NCI-H128 (cell line): ENCODE measurements around the gene DESI1.
A peak's percentile ranks its signal among the peaks of the same experiment; 100 is the strongest.
"Not testable (repeated sequence)": the region's sequence is repeated elsewhere in the genome, so short reads cannot be mapped to it uniquely, and the experiment has no call there.

Experiments used
- DNase-seq: peaks from one replicate; lab custom pipeline; 2025; ENCODE audit not compliant: unreplicated experiment; lab: John Stamatoyannopoulos, UW

Gene DESI1

DNA sequence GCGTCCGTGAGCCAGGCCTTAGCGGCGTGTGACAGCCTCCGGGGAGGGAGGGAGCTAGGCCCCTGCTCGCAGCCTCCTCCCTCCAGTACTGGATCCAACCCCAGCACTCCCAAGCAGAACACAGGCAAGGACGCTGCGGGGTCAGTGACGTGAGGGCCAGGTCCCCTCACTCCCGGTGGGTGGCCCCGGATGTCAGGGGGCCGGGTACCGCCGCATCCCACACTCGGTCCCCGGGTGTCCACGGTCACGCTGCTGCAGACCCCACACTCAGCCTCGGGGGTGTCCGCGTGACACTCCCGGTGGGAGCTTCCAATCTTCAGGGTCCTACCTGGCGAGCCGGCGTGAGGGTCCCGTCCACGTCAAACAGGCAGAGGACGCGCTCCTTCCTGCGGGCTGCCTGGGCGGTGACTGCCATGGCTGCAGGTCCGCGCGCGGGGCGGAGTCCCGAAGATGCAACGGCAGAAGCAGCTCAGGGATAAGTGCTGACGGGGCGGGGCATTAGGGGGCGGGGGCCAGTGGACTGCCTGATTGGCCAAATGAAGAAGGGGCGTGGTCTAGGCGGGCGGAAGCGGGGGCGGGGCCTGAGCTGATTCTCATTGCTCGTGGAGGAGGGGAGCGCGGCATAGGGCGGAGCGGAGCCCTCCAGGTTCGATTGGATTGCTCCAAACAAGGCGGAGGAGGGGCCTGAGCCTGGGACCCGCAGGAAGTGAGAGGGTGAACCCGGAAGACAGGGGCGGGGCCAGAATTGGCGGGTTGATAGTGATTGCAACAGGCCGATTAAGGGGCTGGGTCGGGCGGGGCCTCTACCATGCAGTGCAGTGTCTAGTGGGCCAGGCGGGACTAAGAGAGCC, 31.2 kb downstream of the DESI1 start, which contains the start of gene PMM1:
Gene PMM1 (minus strand): TSS at position 450 of the 851 bp plus-strand sequence. CDS start 35 bp downstream, at position 415.
- peak; percentile 96 for DNase-seq

DNA sequence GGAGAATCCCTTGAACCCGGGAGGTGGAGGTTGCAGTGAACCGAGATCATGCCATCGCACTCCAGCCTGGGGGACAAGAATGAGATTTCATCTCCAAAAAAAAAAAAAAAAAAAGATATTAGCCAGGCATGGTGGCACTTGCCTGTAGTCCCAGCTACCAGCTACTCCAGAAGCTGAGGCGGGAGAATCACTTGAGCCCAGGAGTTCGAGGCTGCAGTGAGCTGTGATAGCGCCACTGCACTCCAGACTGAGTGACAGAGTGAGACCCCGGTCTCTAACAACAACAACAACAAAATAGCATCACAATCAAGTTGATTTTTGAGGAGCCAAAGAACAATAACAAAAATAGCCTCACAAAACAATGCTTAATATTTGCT, 33.5 kb downstream of the DESI1 start:
- no peak for DNase-seq

DNA sequence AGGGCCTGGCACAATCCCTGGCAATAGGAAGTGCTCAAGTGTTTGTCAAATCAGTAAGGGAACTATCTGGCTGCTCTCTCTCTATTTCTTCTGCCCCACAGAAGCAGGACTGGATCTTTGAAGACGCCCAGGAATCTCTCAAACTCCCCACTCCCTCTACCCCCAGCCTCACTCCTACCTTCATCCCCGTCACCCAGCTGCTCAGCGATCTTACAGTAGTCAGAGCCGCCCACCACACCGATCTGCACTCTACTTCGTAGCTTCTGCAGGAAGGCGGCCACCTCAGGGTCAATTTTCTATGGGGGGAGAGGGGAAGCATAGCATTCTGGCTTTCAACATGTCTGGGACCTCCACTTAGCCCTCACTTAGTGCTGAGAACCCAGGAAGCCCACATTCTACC, 34.9 kb downstream of the DESI1 start:
- DNase-seq = no peak

DNA sequence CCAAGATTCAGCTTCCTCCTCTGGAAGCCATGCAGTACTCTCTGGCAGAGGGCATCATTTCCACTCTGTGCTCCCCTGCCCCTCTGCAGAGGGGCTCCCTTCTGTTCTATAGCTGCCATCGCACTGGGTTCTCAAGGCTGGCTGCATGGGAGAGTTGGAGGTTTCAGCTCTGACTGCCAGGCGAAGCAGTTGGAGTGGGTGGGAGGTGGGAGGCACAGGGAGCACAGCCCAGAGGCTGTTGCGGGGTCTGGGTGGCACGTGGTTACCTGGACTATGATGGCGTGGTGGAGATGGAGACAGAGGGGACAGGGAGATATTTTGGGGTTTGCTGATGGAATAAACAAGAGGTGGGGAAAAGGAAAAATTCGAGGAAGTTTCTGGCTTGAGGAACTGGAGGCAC, 36.0 kb downstream of the DESI1 start:
- no peak for DNase-seq

DNA sequence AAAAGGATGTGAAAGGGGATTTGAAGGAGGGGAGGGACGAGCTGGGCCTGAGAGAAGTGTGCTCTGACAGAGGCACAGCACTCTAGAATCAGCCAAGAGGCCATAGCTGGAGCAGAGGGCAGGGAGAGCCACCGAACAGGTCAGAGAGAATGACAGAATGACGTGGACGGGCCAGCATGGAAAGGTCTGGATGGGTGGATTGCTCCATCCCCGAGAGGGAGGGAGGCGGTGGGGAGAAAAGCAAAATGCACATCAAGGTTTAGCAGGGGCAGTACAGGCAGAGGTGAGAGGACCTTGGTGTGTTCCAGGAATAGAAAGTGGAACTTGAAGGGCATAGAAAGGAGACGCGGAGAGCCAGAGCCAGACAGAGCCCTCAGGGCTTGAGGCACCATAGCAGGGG, 38.1 kb downstream of the DESI1 start:
- no peak for DNase-seq

DNA sequence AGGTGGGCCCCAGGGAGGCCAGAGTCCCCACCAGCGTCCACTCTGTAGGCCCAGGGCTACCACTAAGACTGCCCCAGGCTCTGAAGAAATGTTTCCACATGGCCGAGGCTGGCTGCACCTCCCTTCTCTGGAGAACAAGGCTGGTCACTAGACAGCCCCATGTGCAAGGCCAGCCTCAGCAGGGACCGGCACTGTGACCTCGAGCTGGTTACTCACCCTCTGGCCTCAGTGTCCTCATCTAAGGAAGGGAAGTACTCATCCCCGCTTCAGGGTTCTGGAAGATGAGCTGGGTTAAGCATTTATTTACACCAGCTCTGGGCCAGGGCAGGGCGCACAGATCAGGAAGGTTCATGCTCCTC, 40.9 kb downstream of the DESI1 start:
- DNase-seq = no peak

DNA sequence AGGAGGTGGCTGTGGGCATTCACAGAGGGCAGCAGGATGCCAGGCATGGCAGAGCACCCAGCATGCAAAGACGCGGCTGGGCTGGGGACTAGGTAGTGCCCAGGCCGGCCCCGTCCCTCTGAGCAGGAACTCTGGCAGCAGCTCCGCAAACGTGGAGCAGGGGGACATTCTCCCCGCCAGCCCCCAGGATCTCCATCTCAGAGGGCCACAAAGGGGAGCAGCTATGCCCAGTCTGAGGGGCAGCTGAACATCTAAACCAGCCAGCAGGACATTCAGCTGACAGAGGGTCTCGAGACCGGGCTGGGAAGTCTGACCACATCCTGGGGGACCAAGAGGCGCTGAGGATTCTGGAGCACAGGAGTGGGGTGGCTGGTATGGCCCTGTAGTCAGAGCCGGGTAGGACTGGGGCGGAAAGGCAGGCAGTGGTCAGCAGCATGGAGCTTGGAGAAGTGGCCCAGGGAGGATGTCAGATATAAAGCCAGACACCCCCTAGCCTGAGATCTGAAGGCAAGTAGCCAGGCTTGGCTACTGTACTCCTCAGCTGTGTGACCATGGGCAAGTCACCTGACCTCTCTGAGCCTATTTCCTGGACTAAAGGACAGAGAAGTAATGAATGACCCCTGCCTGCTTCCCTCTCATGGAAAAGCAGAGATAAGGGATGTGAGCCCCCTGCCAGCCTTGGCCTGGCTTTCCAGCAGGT, 41.4 kb downstream of the DESI1 start:
- DNase-seq = no peak

DNA sequence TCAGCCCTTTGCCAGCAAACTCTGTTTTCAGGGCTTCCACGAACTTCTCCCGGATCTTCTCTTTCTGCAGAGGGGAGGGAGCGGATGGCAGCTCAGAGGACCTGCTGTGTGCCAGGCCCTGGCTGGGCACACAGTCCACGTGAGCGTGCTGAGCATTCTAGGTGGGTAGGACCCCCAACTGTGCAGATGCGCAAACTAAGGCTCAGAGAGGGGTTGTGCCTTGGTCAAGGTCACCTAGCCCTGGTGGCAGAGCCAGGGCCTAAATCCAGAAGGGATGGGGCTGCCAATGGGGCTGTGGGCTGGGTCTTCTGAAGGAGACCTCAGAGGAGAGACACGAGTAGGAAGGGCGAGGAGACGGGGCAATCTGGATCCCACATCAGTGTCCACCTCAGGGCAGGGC, 42.0 kb downstream of the DESI1 start:
- DNase-seq = no peak

DNA sequence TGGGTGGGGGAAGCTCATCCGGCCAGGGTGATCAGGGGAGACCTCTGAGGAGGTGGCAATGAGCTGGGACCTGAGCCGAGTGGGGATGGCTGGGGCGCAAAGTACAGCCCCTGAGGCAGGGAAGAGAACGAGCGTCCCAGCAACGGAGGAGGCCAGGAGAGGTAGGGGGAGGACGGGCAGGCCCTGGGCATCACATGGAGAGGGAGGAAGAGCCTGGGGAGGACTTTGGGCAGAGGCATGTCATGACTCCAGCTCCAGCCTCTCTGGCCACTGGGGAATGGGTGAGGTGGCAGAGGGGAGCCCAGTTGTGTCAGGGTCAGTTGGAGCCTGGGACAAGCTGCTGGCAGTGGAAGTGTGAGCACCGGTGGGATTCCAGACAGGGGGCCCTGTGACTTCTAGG, 42.7 kb downstream of the DESI1 start:
- DNase-seq = no peak

DNA sequence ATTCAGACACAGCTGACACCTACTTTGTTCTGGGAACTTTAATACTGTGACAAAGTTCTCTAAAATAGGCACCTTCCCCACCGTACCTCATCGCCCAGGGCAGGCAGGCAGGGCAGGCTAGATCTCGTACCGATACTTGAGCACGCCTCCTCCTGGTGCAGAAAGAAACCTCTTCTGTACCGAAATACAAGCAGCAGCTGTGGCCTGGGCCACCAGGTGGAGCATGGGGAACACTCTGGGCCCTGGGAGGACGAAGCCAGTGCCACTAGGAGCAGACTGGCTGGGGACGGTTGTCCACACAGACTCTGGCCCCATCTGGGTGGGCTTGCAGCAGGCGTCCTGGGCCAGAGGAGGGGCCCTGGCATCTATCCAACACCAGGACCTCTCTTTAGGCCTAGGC, 44.0 kb downstream of the DESI1 start:
- no peak for DNase-seq

DNA sequence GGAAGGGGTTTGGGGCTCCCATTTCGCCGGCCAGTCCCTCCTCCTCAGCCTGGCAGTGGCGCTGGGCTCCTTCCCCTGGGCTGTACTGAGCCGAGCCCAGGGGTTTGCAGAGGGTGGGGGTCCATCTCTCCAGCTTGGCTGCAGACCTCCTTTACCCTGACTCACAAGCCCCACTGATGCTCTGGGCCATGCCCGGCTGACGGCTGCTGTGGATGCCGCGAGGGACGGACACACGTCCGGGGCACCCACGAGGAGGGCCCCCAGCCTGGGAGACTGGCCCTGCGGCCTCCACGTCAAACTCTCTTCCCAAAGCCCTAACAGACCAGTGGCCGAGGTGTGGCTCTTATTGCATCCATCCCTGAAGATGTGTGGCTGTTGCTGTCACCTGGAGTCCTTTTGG, 45.3 kb downstream of the DESI1 start:
- no peak for DNase-seq

DNA sequence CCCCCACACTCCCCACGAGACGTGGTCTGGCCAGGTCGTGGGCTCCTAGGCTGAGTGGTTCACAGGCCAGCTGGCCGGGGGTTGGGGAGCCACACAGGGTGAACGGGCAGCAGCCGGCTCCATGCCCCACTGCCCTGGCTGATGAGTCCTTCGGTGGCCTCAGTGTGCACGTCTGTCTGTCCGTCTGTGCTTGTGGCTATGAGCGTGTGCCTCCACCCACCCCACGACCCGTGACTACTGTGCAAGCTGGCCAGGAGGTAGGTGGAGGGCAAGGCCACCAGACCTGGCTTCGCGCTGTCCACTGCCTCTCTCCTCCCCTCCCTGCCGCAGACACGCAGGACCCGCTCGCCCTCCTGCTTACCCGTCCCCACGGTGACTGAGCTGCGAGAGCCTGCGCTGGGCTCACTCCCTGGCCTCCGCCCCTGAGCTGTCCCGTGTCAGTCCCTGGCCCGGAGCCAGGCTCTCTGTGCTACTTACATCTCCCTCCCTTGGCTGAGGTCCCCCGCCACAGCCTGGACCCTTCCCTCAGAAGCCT, 45.9 kb downstream of the DESI1 start:
- no peak for DNase-seq

DNA sequence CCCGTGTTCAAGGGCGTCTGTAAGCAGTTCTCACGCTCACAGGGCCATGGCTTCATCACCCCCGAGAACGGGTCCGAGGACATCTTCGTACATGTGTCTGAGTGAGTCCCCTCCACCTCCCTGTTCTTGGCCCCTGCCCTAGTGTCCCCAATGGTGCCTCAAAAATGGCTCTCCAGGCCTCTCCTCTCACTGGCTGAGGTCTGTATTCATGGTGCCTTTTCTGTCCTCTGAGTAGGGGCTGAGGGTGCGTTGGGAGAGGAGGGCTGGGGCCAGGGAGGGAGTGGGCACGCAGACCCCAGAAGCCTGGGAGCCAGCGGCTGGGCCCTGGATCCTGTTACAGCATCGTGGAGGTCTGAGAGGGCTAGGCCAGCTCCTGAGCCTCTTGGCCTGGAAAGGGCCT, 47.2 kb downstream of the DESI1 start:
- no peak for DNase-seq

DNA sequence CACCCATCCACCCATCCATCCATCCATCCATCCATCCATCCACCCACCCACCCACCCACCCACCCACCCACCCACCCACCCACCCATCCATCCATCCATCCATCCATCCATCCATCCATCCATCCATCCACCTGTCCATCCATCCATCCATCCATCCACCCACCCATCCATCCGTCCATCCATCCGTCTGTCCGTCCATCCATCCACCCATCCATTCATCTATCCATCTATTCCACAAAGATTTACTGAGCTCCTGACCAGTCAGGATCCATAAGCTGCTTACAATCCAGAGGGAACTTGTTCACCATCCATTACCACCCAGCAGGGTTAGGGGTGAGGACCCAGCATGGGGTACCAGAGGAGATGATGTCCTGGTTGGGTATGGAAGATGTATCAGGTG, 48.5 kb downstream of the DESI1 start:
- DNase-seq = not testable (repeated sequence)

DNA sequence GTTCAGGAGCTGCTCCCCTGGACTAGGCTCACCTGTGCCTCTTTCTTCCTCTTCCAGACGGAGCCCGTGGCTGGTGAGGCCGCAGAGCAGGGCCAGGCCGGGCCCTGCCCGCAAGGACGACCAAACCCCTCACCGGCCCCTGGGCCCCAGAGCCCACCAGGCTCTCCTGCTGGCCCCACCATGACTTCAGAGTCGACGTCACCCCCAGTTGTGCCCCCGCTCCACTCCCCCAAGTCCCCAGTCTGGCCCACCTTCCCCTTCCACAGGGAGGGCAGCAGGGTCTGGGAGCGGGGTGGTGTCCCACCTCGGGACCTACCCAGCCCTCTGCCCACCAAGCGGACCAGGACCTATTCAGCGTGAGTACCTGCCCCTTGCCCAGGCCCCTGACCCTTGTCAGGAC, 49.1 kb downstream of the DESI1 start:
- no peak for DNase-seq

DNA sequence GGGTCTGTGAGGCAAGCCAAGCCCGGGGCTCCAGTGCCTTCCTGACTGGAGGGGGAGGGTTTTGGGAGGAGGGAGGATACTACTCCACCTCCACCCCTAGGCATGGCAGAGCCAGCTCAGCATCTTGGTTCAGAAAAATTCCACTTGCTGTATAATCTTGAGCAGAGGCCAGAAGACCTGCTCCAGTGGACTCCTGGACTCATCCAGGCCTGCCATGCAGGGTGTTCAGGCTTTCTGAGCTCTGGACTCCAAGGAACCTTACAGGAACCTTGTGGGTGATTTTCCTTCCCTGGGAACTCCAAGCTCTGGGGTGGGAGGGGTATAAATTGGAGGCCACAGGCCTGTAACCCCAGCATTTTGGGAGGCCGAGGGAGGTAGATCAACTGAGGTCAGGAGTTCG, 50.6 kb downstream of the DESI1 start:
- no peak for DNase-seq

DNA sequence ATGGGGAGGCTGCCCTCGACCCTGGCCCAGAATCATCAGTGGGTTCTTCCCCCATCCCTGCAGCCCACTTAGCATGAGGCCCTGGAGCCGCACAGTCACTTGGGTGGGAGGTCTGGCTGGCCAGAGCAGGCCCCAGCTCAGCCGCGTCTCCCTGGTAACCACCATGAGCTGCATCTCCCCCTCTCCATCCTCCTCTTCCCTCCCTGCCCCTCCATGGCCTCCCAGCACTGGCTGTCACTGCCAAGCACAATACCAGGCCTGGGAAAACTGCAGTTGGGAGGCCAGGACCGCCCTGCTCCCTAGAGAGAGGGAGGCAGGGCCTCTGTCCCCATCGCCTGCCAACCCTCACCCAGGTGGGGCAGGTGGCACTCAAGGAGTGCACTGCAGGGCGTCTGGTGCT, 52.0 kb downstream of the DESI1 start:
- DNase-seq = no peak

DNA sequence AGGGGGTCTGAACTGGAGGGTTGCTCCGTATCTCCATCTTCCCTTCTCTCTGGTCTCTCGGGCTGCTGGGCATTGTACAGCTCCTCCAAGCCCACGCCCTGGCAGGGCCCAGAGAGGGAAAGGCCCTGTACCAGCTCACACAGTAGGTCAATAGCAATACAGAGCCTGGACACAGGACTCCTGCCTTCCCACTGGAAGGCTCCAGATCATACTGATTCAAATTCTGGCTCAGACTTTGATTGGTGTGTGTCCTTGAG, 53.4 kb downstream of the DESI1 start:
- no peak for DNase-seq

DNA sequence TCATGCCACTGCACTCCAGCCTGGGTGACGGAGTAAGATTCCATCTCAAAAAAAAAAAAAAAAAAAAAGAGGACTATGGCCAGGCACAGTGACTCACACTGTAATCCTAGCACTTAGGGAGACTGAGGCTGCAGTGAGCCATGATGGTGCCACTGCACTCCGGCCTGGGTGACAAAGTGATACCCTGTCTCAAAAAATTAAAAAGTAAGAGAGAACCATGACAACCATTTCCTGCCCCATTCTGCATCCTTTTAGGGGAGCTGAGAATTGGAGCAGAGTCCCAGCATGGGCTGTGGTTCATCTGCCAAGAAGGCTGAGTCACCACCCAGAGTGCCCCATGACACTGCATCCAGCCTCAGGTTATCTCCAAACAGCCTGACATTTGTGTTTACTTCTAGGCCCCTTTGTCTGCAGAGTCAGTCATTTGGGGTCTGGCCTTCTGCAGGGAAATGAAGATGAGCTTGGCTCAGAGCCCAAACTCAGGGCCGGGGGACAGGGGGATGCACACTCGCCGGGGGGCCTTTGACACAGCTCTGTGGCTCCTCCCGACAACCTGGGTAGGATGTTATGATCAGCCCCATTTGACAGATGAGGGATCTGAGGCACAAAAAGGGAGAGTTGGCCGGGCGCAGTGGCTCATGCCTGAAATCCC, 55.3 kb downstream of the DESI1 start:
- DNase-seq = no peak

DNA sequence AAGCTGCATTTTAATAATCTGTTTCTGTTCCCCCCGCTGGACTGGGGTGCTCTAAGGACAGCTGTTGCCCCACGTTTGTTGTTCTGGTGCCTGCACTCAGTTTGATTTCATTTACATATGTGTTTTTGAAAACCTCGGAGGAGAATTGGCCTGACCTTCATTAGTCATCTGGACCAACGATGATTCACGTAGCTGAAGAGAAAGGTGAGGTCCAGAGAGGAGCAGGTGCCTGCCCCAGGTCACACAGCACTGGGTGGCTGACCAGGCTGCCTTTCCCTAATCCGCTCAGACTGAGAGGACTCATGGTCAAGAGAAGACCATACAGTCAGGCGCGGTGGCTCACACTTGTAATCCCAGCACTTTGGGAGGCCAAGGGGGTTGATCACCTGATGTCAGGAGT, 56.3 kb downstream of the DESI1 start:
- DNase-seq = no peak

DNA sequence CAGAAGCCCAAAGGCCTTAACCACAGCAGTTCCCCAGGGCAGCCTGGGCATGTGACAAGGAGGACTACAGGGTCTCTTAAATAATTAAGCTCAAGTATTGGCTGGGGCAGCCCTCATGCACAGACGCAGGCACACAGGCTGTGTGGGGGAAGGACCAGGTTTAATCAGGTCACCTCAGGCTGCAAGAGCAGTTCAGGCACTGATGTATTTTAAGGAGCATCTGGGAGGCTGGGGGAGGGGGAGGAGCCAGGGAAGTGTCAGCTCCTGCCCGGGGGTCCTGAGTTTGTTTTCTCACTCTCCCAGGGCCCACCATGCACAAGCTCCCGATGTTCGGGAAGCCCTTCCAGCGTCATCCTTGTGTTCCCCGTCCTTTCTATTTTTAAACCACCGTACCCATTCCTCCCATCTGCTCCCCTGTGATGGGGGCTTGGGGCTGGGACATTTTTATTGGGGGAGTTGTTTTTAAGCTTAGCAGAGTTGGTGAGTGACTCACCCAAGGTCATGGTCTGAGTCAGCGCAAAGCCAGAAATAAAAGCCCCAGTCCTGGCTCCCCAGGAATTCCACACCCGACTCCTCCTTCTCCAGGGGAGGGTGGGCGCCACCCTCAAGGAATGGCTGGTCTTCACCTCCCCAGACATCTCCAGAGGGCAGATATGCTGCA, 57.7 kb downstream of the DESI1 start:
- no peak for DNase-seq

DNA sequence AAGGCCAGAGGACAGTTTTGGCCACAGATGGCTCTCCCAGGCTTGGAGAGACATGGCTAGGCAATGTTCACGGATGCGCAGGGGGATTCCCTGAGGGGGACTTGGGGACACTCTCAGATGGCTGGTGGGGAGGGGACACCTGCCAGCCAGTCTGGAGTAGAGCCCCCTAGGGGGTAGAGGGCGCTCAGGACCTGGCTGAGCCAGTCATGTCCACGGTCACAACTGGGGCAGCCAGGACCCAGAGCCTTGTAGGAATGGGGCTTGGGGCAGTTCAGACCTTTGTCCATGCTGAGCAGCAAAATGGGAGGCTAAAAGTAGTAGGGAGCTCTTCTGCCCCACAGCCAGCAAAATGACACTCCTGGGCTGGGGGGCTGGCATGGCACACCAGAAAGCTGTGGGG, 58.4 kb downstream of the DESI1 start:
- no peak for DNase-seq
